ENCODE results near the gene CCDC28B. TPM values are rescaled to one million over a fixed set of nuclear protein-coding genes. Genes with fewer than 3 reads are reported as not detected.

The CCDC28B gene
- total and polyA plus RNA-seq, 2 of the 13 experiments (the other 11 are each of a cell fraction or from before 2014, with no cell fraction given), result 2.6 to 3.5 TPM

DNA sequence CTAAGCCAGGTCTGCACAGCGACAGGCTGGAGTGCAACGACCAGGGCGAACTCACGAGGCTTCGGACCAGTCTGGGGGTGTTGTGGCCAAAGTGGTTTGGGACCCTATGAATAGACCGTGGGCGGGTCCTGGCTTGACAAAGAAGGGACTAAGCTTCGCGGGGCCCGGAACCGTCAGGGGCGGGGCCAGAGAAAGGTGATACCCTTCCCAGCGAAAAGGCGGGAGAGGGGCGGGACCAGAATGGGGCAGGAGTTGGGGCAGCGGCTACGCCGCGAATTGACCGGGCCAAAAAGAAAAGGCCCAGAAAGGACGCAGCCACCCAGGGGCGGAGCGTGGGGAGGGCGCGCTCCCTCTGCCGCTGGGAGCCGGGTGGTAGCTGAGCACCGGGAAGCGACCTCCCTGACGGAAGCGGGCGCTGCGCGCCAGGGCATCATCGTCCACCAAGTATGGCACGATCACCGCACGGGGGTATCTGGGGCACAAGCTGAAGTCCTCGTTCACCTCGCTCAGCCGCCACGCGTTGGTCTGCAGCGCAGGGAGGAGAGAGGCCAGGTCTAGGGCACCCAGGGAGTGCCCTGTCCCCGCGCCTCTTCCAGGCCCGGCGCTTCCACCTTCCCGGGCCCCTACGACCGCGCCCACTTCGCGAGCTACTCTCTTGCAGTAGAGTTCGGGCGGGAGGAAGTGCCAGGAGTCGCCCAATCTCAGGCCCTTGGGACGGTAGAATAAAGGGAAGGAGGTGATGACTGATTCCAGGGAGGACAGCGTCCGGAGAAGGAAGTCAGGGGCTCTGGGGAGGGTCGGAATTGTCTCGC, 40.0 kb downstream of the CCDC28B start:
- intact Hi-C loops (cut with micrococcal nuclease; ENCODE audit: unreplicated experiment), result no loop called here
- ATAC-seq, result no peak
- H3K79me2 ChIP-seq (ENCODE audit: insufficient read depth, low read length), result no peaks in the 10 kb centered on the region

More for the DNA sequence above, 40.0 kb downstream of the CCDC28B start:
- 91% methylated on average over 54 of the region's 62 CpGs for WGBS (ENCODE audit: low lambda C conversion rate)
- H3K9ac ChIP-seq (ENCODE audit: insufficient read depth, low read depth, low read length), result no peak overlapping the region
- POLR2A ChIA-PET, result interaction anchor here (0.9 to 3.2 kb wide), 10 partner anchors 10 to 154 kb away, joined by 3 to 28 read pairs (median 4); partner anchors contain the start of genes BSDC1, CCDC28B, LCK and MARCKSL1
- in situ Hi-C loops (cut with HindIII; ENCODE audit: extremely low pct_ligation_motif_present, low pct_unique_long_range_greater_than_20kb), result no loop called here
- FAIRE-seq (no peak), DNase-seq (ENCODE audit: low spot score) (no peak)
- no TSS peak for BruUV-seq (replicated peaks)
- H3K36me3 ChIP-seq (replicated peaks in 1 of 2; ENCODE audit: control insufficient read depth in 1 of 2, insufficient read depth in 2 of 2, low read length in 2 of 2), result no peaks in the 10 kb centered on the region
- CTCF ChIA-PET (ENCODE audit: low intra/inter-chr PET ratio, low total read pairs), result no interaction called here
- H3K4me1 ChIP-seq (ENCODE audit: insufficient read depth, low read length), result peaks cover 44% of the 10 kb centered on the region
- no peaks in the 10 kb centered on the region for H4K20me1 ChIP-seq (ENCODE audit: insufficient read depth, low read length)
- no peaks in the 10 kb centered on the region for H3K27me3 ChIP-seq (ENCODE audit: control insufficient read depth in 1 of 2, insufficient read depth in 2 of 2, low read length in 2 of 2)
- TF ChIP-seq, protein P1, sequence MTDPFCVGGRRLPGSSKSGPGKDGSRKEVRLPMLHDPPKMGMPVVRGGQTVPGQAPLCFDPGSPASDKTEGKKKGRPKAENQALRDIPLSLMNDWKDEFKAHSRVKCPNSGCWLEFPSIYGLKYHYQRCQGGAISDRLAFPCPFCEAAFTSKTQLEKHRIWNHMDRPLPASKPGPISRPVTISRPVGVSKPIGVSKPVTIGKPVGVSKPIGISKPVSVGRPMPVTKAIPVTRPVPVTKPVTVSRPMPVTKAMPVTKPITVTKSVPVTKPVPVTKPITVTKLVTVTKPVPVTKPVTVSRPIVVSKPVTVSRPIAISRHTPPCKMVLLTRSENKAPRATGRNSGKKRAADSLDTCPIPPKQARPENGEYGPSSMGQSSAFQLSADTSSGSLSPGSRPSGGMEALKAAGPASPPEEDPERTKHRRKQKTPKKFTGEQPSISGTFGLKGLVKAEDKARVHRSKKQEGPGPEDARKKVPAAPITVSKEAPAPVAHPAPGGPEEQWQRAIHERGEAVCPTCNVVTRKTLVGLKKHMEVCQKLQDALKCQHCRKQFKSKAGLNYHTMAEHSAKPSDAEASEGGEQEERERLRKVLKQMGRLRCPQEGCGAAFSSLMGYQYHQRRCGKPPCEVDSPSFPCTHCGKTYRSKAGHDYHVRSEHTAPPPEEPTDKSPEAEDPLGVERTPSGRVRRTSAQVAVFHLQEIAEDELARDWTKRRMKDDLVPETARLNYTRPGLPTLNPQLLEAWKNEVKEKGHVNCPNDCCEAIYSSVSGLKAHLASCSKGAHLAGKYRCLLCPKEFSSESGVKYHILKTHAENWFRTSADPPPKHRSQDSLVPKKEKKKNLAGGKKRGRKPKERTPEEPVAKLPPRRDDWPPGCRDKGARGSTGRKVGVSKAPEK (CRISPR knock-in tag; IDR thresholded peaks at IDR 0.05; ENCODE audit: borderline replicate concordance), result no peak
- TF ChIP-seq, protein P2, sequence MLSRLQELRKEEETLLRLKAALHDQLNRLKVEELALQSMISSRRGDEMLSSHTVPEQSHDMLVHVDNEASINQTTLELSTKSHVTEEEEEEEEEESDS (CRISPR knock-in tag; IDR thresholded peaks at IDR 0.05; ENCODE audit: borderline replicate concordance), result no peak
- TF ChIP-seq, protein P3, sequence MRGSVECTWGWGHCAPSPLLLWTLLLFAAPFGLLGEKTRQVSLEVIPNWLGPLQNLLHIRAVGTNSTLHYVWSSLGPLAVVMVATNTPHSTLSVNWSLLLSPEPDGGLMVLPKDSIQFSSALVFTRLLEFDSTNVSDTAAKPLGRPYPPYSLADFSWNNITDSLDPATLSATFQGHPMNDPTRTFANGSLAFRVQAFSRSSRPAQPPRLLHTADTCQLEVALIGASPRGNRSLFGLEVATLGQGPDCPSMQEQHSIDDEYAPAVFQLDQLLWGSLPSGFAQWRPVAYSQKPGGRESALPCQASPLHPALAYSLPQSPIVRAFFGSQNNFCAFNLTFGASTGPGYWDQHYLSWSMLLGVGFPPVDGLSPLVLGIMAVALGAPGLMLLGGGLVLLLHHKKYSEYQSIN (CRISPR knock-in tag; IDR thresholded peaks at IDR 0.05; ENCODE audit: borderline replicate concordance), result no peak
- TF ChIP-seq ZNF367 (CRISPR knock-in tag; IDR thresholded peaks at IDR 0.05; ENCODE audit: borderline replicate concordance), result no peak
- TF ChIP-seq ATF7-NPFF (CRISPR knock-in tag; IDR thresholded peaks at IDR 0.05; ENCODE audit: low read depth), result 0 out of 2 replicates have a peak, but pooled peaks have one; percentile 14
- peak; percentile 2 for TF ChIP-seq AGO2 (optimal IDR thresholded peaks at IDR 0.05; ENCODE audit: low read depth, low read length)
- no peak for TF ChIP-seq FOXP1 (IDR thresholded peaks at IDR 0.05)
- no peak for TF ChIP-seq FOXP1 (CRISPR knock-in tag; IDR thresholded peaks at IDR 0.05)
- H3K4me2 ChIP-seq (ENCODE audit: low read depth, low read length), result peak overlapping the region; percentile 74
- H3K9me3 ChIP-seq (ENCODE audit: low read length), result no peaks in the 10 kb centered on the region
- H3K27ac ChIP-seq (ENCODE audit: extremely low read length, insufficient read depth, low read length), result no peak overlapping the region
- peak overlapping the region; percentile 42 to 57 (median 56); a peak in 3 of 6 replicates for H3K4me3 ChIP-seq (replicated peaks in 1 of 3; ENCODE audit: insufficient read depth in 1 of 3, low read depth in 2 of 3, low read length in 3 of 3)
- H2AFZ ChIP-seq (ENCODE audit: low read length), result no peak overlapping the region
